Skeletal muscle tissue (tissue), 4 donors: ENCODE measurements around the gene POR. TPM values are rescaled to one million over a fixed set of nuclear protein-coding genes. Genes with fewer than 3 reads are reported as not detected.

Experiments used
- H3K27ac ChIP-seq: one replicate; pipeline ENCODE4 v1.7.0; 2013; ENCODE audit warnings: mild to moderate bottlenecking, low read depth, low read length, inconsistent platforms
- H3K27me3 ChIP-seq, 3 donors: one replicate each; pipeline ENCODE4 v1.7.0; 2013; ENCODE audit warnings: low read length in 3 of 3; ENCODE audit not compliant: control insufficient read depth in 3 of 3, insufficient read depth in 3 of 3
- H3K36me3 ChIP-seq, 3 donors: one replicate each; pipeline ENCODE4 v1.7.0; 2013; ENCODE audit warnings: low read length in 3 of 3; ENCODE audit not compliant: control insufficient read depth in 3 of 3, insufficient read depth in 3 of 3
- H3K4me1 ChIP-seq, 3 donors: one replicate each; pipeline ENCODE4 v1.7.0; 2013; ENCODE audit warnings: low read length in 3 of 3, mild to moderate bottlenecking in 3 of 3; ENCODE audit not compliant: control insufficient read depth in 3 of 3, insufficient read depth in 3 of 3
- H3K4me3 ChIP-seq, 3 donors: one replicate each; pipeline ENCODE4 v1.7.0; 2013; ENCODE audit warnings: low read length in 3 of 3
- H3K9ac ChIP-seq, 3 donors: one replicate each; pipeline ENCODE4 v1.7.0; 2013; ENCODE audit warnings: low read length in 3 of 3, mild to moderate bottlenecking in 3 of 3, moderate library complexity in 2 of 3, low read depth in 1 of 3
- H3K9me3 ChIP-seq, 3 donors: one replicate each; pipeline ENCODE4 v1.7.0; 2013; ENCODE audit warnings: low read length in 3 of 3; ENCODE audit not compliant: control insufficient read depth in 3 of 3
- total RNA-seq: library from RNA; depleted of rRNA; stranded (reverse); fragments of >200 nt; gene quantifications from one replicate; pipeline ENCODE4 v1.2.3, GENCODE V29; 2014
- donor health status: Osteomylitis.

The POR gene
- total RNA-seq, 1 donor from 2014 or later = 42.8 TPM

DNA sequence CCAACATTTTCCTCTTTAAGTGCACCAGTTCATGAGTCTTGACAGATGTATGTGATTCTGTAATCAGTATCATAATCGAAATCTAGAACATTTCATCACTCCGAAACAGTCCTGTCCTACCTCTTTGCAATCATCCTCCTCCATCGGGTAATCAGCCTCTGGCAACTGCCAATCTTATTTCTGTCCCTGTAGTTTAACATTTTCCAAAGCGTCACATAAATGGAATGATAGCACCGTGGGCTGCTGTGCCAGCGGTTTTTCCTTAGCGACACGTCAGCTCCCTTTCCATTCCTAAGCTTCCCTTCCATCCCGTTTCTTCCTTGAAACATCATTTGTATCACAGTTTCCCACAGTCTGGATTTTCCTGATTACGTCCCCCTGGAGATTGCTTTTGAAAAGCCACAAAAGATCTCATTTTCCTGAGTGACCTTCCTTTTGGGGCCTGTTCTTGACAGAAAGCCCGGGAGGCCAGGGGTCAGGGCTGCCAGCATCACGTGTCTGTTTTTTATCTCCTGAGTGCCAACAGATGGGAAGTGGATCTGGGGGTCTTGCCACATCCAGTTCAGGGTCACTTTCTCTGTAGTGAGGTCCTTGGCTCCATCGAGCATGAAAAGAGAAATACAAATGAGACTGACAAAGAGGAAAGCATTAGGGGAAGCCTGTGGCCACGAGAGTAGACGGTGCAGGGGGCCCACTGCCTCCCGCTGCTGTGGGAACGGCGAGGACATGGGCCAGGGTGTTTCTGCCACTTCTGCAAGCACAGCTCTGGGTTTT is 47.8 kb downstream of the POR start:
- Histone ChIP-seq H3K4me3 (peak overlapping the region in 1 of 3 donors; percentile 24), H3K4me1 (peaks cover 47 to 52% (median 51%) of the 10 kb centered on the region in 3 donors), H3K27me3 (no peaks in the 10 kb centered on the region), H3K27ac (peak overlapping the region; percentile 82), H3K9ac (peak overlapping the region; percentile 10 to 68 (median 45)), H3K36me3 (peaks cover 0 to 5% (median 5%) of the 10 kb centered on the region in 3 donors), H3K9me3 (no peaks in the 10 kb centered on the region)

DNA sequence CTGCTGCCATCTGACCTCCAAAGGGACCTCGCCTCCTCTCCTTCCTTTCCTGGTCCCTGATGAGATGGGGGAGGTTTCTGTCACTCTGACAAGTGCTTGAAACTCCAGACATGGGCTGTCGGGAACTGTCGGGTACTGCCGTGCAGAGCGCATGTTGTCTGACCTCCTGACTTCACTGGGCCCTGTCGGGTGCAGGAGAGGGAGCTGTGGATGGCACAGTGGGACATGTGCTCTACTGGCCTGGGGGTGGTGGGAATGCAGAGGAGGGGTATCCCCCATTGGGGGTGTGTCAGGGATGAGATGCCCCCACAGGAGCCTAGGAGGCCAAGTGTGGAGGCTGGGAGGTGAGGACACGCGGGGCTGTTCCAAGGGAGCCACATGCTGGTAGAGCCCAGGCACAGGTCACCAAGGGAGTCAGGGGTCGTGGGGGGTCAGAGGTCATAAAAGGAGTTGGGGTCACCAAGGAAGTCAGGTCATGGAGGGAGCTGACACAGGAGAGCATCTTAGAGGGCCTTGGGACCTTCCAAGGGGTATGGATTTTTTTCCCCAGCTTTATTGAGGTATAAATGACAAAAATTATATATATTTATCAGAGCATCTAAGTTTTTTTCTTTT is 48.5 kb downstream of the POR start:
- Histone ChIP-seq H3K27ac (peak overlapping the region; percentile 82), H3K9ac (peak overlapping the region; percentile 10 to 68 (median 45)), H3K36me3 (peaks cover 0 to 2% (median under 1%) of the 10 kb centered on the region in 3 donors), H3K4me3 (peak overlapping the region in 1 of 3 donors; percentile 22), H3K9me3 (no peaks in the 10 kb centered on the region), H3K27me3 (no peaks in the 10 kb centered on the region), H3K4me1 (peaks cover 54 to 59% (median 58%) of the 10 kb centered on the region in 3 donors)

DNA sequence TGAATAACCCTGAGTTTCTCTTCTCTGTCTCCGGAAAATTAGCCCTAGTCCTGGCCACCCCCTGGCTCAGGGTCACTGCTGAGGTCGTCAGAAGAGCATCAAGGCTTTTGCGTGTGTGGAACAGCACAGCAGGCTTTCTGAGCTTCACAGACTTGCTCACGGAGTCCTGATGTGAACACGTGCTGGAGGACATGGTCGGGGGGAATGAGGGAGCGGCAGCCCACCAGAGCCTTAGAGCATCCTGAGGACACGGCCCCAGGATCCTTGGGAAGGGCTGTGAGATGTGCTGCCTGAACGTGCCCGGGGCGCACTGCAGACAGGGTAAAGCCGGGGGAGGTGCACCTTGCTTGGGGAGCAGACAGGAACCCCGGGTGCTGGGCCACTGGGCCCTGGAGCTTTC is 50.7 kb downstream of the POR start:
- peak overlapping the region; percentile 99 for H3K27ac ChIP-seq
- H3K27me3 ChIP-seq = no peaks in the 10 kb centered on the region
- H3K36me3 ChIP-seq = peaks cover 0 to 2% (median 0%) of the 10 kb centered on the region in 3 donors
- H3K4me3 ChIP-seq = peak overlapping the region; percentile 73 to 75 (median 74)
- H3K9me3 ChIP-seq = no peaks in the 10 kb centered on the region
- peak overlapping the region; percentile 77 to 83 (median 81) for H3K9ac ChIP-seq
- H3K4me1 ChIP-seq = peaks cover 66 to 76% (median 73%) of the 10 kb centered on the region in 3 donors

DNA sequence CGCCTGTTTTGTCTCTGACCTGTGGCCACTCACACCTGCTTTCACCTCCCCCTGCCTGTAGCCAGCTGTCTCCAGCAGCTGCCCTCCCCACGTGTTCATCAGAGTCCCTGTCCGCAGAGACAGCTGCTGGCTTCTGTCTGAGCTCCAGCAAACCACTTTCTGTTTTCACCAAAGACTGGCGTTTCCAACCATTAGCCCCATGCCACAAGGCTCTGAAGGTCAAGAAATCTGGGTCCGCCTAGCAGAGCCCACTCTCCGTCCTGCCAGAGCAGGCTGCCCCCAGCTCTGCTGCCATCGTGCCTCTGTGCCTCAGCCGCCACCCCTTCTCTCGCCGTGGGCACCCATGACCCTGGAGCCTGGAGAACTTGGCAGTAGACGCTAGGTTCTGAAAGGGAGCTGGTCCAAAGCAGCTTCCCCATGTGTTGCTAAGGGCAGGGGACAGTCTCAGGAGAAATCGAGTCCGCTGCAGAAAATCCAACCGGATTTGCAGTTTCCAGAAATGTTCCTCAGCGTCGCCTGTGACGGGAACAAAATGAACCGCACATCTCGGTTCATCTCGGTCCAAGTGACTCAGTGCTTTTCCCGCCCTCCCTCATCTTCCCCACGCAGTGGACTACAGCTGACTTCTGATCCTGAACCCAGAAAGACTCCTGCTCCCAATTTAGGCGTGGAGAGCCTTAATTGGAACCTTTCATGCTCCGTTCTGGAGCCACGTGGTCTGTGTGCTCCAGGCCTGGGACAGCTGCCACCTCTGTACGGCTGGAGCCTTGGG is 51.4 kb downstream of the POR start:
- H3K27me3 ChIP-seq = no peaks in the 10 kb centered on the region
- no peaks in the 10 kb centered on the region for H3K9me3 ChIP-seq
- peaks cover 0 to 2% (median 0%) of the 10 kb centered on the region in 3 donors for H3K36me3 ChIP-seq
- H3K4me3 ChIP-seq = peak overlapping the region; percentile 73 to 75 (median 74)
- H3K4me1 ChIP-seq = peaks cover 67 to 78% (median 76%) of the 10 kb centered on the region in 3 donors
- H3K9ac ChIP-seq = peak overlapping the region; percentile 77 to 83 (median 81)
- H3K27ac ChIP-seq = peak overlapping the region; percentile 99

DNA sequence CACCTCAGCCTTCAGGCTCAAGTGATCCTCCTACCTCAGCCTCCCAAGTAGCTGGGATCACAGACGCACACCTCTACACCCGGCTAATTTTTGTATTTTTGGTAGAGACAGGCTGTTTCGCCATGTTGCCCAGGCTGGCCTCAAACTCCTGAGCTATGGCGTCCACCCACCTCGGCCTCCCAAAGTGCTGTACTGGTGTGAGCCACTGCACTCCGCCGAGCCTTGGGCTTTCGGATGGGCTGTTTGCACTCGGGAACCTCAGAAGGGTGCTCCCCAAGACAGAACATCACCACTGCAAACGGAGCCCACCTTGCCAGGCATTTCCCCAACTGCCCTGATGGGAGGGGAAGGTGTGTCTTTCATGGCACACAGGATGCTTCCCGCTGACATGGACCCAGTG is 52.1 kb downstream of the POR start:
- peaks cover 0 to 2% (median 0%) of the 10 kb centered on the region in 3 donors for H3K36me3 ChIP-seq
- H3K27ac ChIP-seq = peak overlapping the region; percentile 99
- H3K9ac ChIP-seq = peak overlapping the region in 2 of 3 donors; percentile 81 to 83
- peak overlapping the region; percentile 22 to 74 (median 45) for H3K4me3 ChIP-seq
- H3K9me3 ChIP-seq = no peaks in the 10 kb centered on the region
- H3K27me3 ChIP-seq = no peaks in the 10 kb centered on the region
- peaks cover 71 to 80% (median 78%) of the 10 kb centered on the region in 3 donors for H3K4me1 ChIP-seq

DNA sequence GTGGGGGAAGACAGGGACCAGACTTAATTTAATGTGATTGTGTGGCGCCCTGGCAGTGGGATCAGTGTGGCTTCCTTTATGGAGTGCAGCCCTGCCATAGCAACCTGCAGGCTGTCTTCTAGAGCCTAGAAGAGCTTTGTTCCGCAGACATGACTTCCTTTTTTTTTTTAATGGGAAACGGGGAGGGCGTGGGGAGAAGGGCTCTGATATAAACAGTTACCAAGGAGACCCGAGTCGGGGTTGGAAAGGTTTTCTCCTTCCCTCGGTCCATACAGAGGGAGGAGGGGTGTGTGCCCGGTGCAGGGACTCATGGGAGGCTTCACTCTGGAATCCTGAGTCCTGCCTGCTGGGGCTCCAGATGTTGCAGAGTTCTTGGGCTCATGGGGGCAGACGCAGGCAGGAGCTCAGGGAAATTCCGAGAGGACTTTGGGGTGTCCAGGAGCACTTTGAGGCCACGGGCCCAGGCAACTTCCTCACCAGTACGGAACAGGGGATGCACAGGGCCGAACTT is 52.6 kb downstream of the POR start:
- peak overlapping the region; percentile 99 for H3K27ac ChIP-seq
- peaks cover 0 to 2% (median 0%) of the 10 kb centered on the region in 3 donors for H3K36me3 ChIP-seq
- no peaks in the 10 kb centered on the region for H3K27me3 ChIP-seq
- H3K4me1 ChIP-seq = peaks cover 71 to 80% (median 78%) of the 10 kb centered on the region in 3 donors
- no peaks in the 10 kb centered on the region for H3K9me3 ChIP-seq
- peak overlapping the region in 2 of 3 donors; percentile 81 to 83 for H3K9ac ChIP-seq
- peak overlapping the region in 2 of 3 donors; percentile 54 to 74 for H3K4me3 ChIP-seq

DNA sequence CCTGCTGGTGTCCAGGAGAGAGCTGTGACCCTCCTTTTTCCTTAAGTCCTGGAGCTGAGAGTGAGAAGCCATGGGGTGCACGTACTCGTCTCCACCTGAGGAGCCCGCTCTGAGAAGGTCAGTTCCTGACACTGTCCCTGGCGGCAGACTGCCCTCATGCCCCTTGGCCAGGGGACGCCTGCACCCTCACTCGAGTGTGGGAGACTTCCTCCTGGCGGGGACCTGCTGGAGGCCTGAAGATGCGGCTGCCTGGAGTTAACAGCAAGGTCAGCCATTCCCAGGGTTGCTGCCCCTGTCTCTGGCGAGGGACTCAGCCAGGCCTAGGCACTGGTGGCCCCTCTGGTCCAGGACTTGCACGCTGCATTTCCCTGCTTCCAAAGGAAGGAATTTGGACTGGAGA is 53.1 kb downstream of the POR start:
- Histone ChIP-seq H3K27me3 (no peaks in the 10 kb centered on the region), H3K4me3 (peak overlapping the region; percentile 30 to 54 (median 43)), H3K4me1 (peaks cover 67 to 77% (median 75%) of the 10 kb centered on the region in 3 donors), H3K9me3 (no peaks in the 10 kb centered on the region), H3K27ac (peak overlapping the region; percentile 99), H3K9ac (peak overlapping the region in 2 of 3 donors; percentile 64 to 83), H3K36me3 (peaks cover 0 to 2% (median 0%) of the 10 kb centered on the region in 3 donors)

DNA sequence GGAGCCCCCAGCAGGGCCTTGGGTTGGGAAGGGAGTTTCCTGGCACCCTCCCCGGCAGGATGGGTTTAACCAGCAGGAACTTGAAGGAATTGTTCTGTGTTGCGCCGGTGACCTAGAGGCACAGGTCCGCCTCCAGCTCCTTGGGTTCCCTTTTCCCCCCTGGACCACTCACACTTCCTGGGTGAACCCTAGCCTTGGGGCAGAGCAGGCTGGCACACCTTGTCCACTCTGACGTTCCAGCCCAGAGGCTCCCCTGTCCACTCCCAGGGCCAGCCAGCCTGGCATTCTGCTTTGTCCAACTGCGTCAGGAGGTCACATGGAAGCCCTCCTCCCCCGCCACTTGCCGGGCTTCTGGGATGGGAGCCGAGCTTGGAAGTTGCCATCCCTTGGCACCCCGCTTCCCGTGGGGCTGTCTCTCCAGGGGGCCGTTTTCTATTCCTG is 53.6 kb downstream of the POR start:
- no peaks in the 10 kb centered on the region for H3K9me3 ChIP-seq
- no peaks in the 10 kb centered on the region for H3K27me3 ChIP-seq
- H3K9ac ChIP-seq = peak overlapping the region; percentile 40 to 64 (median 50)
- H3K4me3 ChIP-seq = peak overlapping the region; percentile 32 to 54 (median 43)
- H3K36me3 ChIP-seq = peaks cover 0 to 2% (median 0%) of the 10 kb centered on the region in 3 donors
- peaks cover 62 to 72% (median 69%) of the 10 kb centered on the region in 3 donors for H3K4me1 ChIP-seq
- H3K27ac ChIP-seq = peak overlapping the region; percentile 99

DNA sequence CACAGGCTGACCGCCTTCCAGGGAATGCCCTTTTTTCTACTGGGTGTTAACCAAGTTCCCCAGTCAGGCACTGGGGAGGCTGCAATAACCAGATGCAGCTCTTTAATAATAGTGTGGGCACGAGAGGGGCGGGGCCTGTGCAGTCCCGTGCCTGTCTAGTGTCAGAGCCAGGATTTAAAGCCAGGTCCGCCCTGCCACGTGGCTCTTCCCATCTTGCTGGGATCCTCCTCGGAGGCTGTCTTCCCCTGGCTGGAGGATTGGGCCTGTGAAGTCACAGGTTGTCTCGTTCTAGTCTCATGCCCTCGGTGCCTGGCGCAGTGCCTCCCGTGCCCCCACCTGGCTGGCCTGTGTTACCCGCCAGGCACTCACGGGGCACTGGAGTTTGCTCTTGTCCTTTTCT is 54.2 kb downstream of the POR start:
- Histone ChIP-seq H3K4me1 (peaks cover 62 to 70% (median 68%) of the 10 kb centered on the region in 3 donors), H3K4me3 (peak overlapping the region; percentile 3 to 54 (median 32)), H3K9me3 (no peaks in the 10 kb centered on the region), H3K36me3 (peaks cover 2 to 4% (median 3%) of the 10 kb centered on the region in 3 donors), H3K27me3 (no peaks in the 10 kb centered on the region), H3K27ac (peak overlapping the region; percentile 99), H3K9ac (peak overlapping the region; percentile 40 to 64 (median 50))
